ENCODE data around the gene TFEB.
A peak's percentile ranks its signal among the peaks of the same experiment; 100 is the strongest.

Gene TFEB

GRCh38 chr6:41743406-41744235 is 8.2 kb upstream of the TFEB start:
- H3K4me1 ChIP-seq (ENCODE audit: control insufficient read depth, insufficient read depth, low read length), result no peaks in the 10 kb centered on the region
- H3K9me3 ChIP-seq (replicated peaks; ENCODE audit: low read length), result no peaks in the 10 kb centered on the region
- H3K27me3 ChIP-seq (ENCODE audit: control insufficient read depth, insufficient read depth, low read length), result peaks cover 28% of the 10 kb centered on the region
- no peak overlapping the region for H3K4me3 ChIP-seq (ENCODE audit: low read length)
- H3K9ac ChIP-seq (ENCODE audit: low read depth, low read length), result no peak overlapping the region
- H3K4me2 ChIP-seq (ENCODE audit: low read length), result no peak overlapping the region
- H3K36me3 ChIP-seq (ENCODE audit: insufficient read depth, low read length), result no peaks in the 10 kb centered on the region

GRCh38 chr6:41741625-41742490 is 6.5 kb upstream of the TFEB start:
- Histone ChIP-seq H3K4me2 (ENCODE audit: low read length) (no peak overlapping the region), H3K4me3 (ENCODE audit: low read length) (no peak overlapping the region), H3K9me3 (replicated peaks; ENCODE audit: low read length) (no peaks in the 10 kb centered on the region), H3K4me1 (ENCODE audit: control insufficient read depth, insufficient read depth, low read length) (no peaks in the 10 kb centered on the region), H3K27me3 (ENCODE audit: control insufficient read depth, insufficient read depth, low read length) (peaks cover 28% of the 10 kb centered on the region), H3K36me3 (ENCODE audit: insufficient read depth, low read length) (no peaks in the 10 kb centered on the region), H3K9ac (ENCODE audit: low read depth, low read length) (no peak overlapping the region)

GRCh38 chr6:41740366-41741162 is 5.2 kb upstream of the TFEB start:
- Histone ChIP-seq H3K36me3 (ENCODE audit: insufficient read depth, low read length) (no peaks in the 10 kb centered on the region), H3K9ac (ENCODE audit: low read depth, low read length) (no peak overlapping the region), H3K27me3 (ENCODE audit: control insufficient read depth, insufficient read depth, low read length) (peaks cover 26% of the 10 kb centered on the region), H3K4me3 (ENCODE audit: low read length) (no peak overlapping the region), H3K9me3 (replicated peaks; ENCODE audit: low read length) (no peaks in the 10 kb centered on the region), H3K4me2 (ENCODE audit: low read length) (no peak overlapping the region), H3K4me1 (ENCODE audit: control insufficient read depth, insufficient read depth, low read length) (no peaks in the 10 kb centered on the region)

GRCh38 chr6:41739041-41739440 is 3.6 kb upstream of the TFEB start:
- Histone ChIP-seq H3K27me3 (ENCODE audit: control insufficient read depth, insufficient read depth, low read length) (peaks cover 24% of the 10 kb centered on the region), H3K4me2 (ENCODE audit: low read length) (no peak overlapping the region), H3K4me3 (ENCODE audit: low read length) (no peak overlapping the region), H3K9me3 (replicated peaks; ENCODE audit: low read length) (no peaks in the 10 kb centered on the region), H3K9ac (ENCODE audit: low read depth, low read length) (no peak overlapping the region), H3K36me3 (ENCODE audit: insufficient read depth, low read length) (no peaks in the 10 kb centered on the region), H3K4me1 (ENCODE audit: control insufficient read depth, insufficient read depth, low read length) (no peaks in the 10 kb centered on the region)

- H3K27me3 ChIP-seq (ENCODE audit: control insufficient read depth, insufficient read depth, low read length), result peaks cover 19% of the 10 kb centered on the region
- H3K4me2 ChIP-seq (ENCODE audit: low read length), result no peak overlapping the region
- H3K4me1 ChIP-seq (ENCODE audit: control insufficient read depth, insufficient read depth, low read length), result peaks cover 13% of the 10 kb centered on the region
- no peaks in the 10 kb centered on the region for H3K9me3 ChIP-seq (replicated peaks; ENCODE audit: low read length)
- H3K9ac ChIP-seq (ENCODE audit: low read depth, low read length), result no peak overlapping the region
- no peaks in the 10 kb centered on the region for H3K36me3 ChIP-seq (ENCODE audit: insufficient read depth, low read length)
- no peak overlapping the region for H3K4me3 ChIP-seq (ENCODE audit: low read length)
These were observed 2.3 kb upstream of the TFEB start for GRCh38 chr6:41737591-41738130.

- H3K4me1 ChIP-seq (ENCODE audit: control insufficient read depth, insufficient read depth, low read length), result peaks cover 16% of the 10 kb centered on the region
- H3K9me3 ChIP-seq (replicated peaks; ENCODE audit: low read length), result no peaks in the 10 kb centered on the region
- H3K4me2 ChIP-seq (ENCODE audit: low read length), result no peak overlapping the region
- no peaks in the 10 kb centered on the region for H3K36me3 ChIP-seq (ENCODE audit: insufficient read depth, low read length)
- H3K27me3 ChIP-seq (ENCODE audit: control insufficient read depth, insufficient read depth, low read length), result peaks cover 19% of the 10 kb centered on the region
- H3K9ac ChIP-seq (ENCODE audit: low read depth, low read length), result no peak overlapping the region
- H3K4me3 ChIP-seq (ENCODE audit: low read length), result no peak overlapping the region
These were observed 1.6 kb upstream of the TFEB start for GRCh38 chr6:41736800-41737555.

- Histone ChIP-seq H3K9ac (ENCODE audit: low read depth, low read length) (no peak overlapping the region), H3K9me3 (replicated peaks; ENCODE audit: low read length) (no peaks in the 10 kb centered on the region), H3K4me2 (ENCODE audit: low read length) (no peak overlapping the region), H3K36me3 (ENCODE audit: insufficient read depth, low read length) (no peaks in the 10 kb centered on the region), H3K4me1 (ENCODE audit: control insufficient read depth, insufficient read depth, low read length) (peaks cover 16% of the 10 kb centered on the region), H3K27me3 (ENCODE audit: control insufficient read depth, insufficient read depth, low read length) (peaks cover 19% of the 10 kb centered on the region), H3K4me3 (ENCODE audit: low read length) (no peak overlapping the region)
These were observed 852 bp upstream of the TFEB start for GRCh38 chr6:41736186-41736733.

- Histone ChIP-seq H3K4me3 (ENCODE audit: low read length) (peak overlapping the region; percentile 74), H3K9ac (ENCODE audit: low read depth, low read length) (peak overlapping the region; percentile 57), H3K4me2 (ENCODE audit: low read length) (peak overlapping the region; percentile 90), H3K27me3 (ENCODE audit: control insufficient read depth, insufficient read depth, low read length) (peaks cover 8% of the 10 kb centered on the region), H3K9me3 (replicated peaks; ENCODE audit: low read length) (no peaks in the 10 kb centered on the region), H3K36me3 (ENCODE audit: insufficient read depth, low read length) (no peaks in the 10 kb centered on the region), H3K4me1 (ENCODE audit: control insufficient read depth, insufficient read depth, low read length) (peaks cover 25% of the 10 kb centered on the region)
These were observed 562 bp downstream of the TFEB start for GRCh38 chr6:41734666-41735426.

- Histone ChIP-seq H3K27me3 (ENCODE audit: control insufficient read depth, insufficient read depth, low read length) (peaks cover 4% of the 10 kb centered on the region), H3K9me3 (replicated peaks; ENCODE audit: low read length) (no peaks in the 10 kb centered on the region), H3K4me3 (ENCODE audit: low read length) (peak overlapping the region; percentile 74), H3K9ac (ENCODE audit: low read depth, low read length) (peak overlapping the region; percentile 48), H3K4me2 (ENCODE audit: low read length) (peak overlapping the region; percentile 90), H3K36me3 (ENCODE audit: insufficient read depth, low read length) (no peaks in the 10 kb centered on the region), H3K4me1 (ENCODE audit: control insufficient read depth, insufficient read depth, low read length) (peaks cover 25% of the 10 kb centered on the region)
These were observed 1.4 kb downstream of the TFEB start for GRCh38 chr6:41733707-41734665.
